Stimulated activated CD4-positive, alpha-beta T cell treated with anti-CD3 and anti-CD28 coated beads, Interleukin-2, amount 100 ng/mL, for 4 hours (primary cell): ENCODE measurements around the gene TAP1.

ENCODE experiments used
- DNase-seq: peaks from one replicate; pipeline ENCODE4 v3.0.0-alpha.2; 2020; ENCODE audit warnings: low read depth

TAP1 gene

DNA sequence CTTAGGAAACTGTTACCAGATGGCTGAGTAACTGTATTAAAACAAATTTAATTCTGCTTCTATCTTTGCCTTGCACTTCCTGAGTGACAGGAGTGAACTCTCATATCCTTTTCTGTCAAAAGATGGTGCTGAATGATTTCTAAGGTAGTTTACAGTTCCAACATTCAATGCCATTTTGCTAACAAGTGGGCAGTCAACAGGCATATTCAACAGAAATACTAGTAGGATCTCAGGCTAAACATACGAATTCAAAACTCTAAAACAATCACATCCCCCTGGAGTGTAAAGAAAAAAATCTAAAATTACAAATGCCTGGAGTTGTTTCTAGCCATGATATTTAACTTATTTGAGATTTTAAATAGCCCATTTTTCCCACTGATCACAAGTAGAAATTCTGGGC is 7.2 kb upstream of the TAP1 start:
- no peak for DNase-seq

- DNase-seq: no peak
Measured at GRCh38 chr6:32858194-32858593, 4.7 kb upstream of the TAP1 start.

GRCh38 chr6:32857156-32857891 is 3.8 kb upstream of the TAP1 start:
- no peak for DNase-seq

DNA sequence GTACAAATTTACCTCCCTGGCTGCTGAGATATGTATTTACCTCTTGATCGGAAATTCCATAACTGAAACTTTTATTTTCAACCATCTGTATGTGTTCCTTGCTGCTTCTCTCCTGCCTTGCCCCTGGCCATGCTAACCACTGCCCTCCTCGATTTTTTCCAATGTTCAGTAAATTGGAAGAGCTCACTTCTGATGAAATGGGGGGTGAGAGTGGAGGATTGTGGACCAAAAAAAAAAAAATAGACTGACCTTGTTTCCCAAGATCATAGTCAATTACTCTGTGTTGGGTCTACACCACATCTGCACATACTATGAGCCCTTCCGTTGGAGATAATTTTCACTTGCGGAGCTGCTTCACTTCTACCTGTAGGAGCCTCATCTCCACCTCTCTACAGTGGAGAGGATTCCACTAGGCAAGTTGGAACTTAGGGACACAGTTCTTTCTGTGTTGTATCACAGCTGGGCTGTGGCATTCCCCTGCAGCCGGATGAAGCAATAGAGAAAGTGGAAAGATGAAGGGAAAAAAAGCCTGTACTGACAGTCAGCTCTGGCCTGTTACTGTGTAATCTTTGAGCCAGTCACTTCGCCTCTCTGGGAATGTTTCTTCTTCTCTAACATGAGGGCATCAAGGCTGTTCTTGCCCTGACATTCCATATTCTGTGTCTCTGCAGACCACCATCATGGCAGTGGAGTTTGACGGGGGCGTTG is 2.1 kb upstream of the TAP1 start:
- no peak for DNase-seq

DNA sequence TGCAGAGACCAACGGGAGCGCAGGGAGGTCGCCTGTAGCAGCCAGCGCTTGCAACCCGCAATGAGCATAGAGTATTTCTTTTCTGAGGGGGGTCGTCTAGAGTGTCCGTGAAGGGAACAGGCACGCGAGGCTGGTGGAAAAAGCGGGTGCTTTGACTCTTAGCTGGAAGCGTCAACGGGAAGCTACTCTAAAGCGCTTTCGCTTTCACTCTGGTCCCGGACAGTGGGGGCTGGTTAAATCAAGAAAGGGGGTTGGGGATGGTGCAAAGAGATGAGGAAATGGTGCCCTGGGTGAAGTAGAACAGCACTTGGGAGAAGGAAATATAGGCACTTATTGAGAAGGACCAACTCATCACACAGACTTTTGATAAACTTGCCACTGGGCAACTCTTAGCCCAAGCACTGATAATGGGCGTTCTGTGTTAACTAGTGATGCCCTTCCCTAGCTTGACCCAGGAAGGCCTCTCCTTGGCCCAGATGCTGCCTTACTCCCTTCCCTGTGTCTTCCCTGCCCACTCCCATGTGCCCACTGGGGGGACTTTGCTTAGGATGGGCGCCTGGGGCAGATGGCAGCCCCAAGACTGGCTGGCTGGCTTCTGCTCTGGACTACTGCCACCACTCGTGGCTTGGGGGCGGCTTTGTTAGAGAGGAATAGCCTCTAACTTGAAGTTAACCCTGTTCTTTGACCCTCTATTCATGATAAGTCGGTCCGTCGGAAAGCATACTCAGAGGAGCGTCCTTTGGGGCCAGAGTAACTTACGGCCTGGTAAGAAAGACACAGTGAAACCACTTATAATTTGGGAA is 1.1 kb upstream of the TAP1 start:
- DNase-seq: peak; percentile 73

- DNase-seq: peak; percentile 41
Measured at GRCh38 chr6:32852844-32853540, 512 bp downstream of the TAP1 start.

DNA sequence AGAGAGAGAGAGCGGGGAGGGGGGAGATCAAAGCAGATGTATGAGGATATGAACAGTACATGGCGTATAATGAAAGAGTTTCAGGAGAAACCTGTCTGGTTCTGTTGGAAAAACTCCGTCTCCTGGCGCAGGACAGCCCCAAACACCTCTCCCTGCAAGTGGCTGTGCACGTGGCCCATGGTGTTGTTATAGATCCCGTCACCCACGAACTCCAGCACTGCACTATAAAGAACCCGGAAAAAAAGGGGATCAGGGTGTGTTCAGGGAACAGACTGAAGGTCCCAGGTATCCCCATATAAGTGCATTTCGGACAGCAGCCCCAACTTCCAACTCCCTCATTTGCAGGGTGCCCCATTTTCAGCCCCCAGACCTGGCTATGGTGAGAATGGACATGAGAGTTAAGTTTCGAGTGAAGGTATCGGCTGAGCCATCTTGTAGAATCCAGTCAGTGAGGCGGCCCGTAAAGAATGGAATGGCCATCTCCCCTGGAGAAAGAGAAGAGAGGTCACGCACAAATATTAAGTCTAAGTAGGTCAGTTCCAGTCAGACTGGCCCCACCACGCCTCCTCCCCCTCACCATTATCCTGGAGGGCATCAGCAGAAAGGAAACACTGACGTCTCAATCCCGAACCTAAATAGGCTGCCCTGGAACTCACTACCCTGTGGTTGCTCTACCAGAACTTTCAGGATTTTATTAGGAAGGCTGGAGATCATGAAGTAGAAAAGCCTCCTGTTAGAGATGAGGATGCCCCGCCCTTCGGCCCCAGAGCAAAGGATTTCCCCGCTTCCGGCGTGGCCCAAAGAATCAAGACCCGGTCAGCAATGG is 1.3 kb downstream of the TAP1 start:
- no peak for DNase-seq

DNA sequence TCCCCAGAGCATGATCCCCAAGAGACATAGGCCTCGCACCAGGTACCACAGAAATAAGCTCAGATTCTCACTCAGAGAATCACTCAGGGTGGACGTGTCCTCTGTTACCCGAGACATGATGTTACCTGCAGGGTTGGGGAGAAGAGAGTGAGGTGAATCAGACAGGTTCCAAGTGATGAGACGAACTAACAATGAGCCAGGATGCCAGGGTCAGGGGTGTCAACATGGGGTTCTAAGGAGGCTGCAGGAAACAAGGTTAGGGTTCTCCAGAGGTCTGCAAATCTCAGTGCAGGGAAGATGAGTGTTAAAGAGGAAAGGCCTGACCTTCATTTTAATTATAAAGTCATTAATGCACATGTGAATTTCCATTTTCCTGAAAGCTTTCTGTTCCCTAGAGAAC is 2.5 kb downstream of the TAP1 start:
- DNase-seq: no peak

GRCh38 chr6:32849126-32849525 is 4.4 kb downstream of the TAP1 start:
- DNase-seq: no peak

- DNase-seq: no peak
Measured at GRCh38 chr6:32847795-32848194, 5.7 kb downstream of the TAP1 start.

GRCh38 chr6:32847004-32847403 is 6.5 kb downstream of the TAP1 start:
- no peak for DNase-seq

GRCh38 chr6:32845384-32845884 is 8.1 kb downstream of the TAP1 start:
- DNase-seq: no peak

- DNase-seq: no peak
Measured at GRCh38 chr6:32844839-32845383, 8.6 kb downstream of the TAP1 start.

DNA sequence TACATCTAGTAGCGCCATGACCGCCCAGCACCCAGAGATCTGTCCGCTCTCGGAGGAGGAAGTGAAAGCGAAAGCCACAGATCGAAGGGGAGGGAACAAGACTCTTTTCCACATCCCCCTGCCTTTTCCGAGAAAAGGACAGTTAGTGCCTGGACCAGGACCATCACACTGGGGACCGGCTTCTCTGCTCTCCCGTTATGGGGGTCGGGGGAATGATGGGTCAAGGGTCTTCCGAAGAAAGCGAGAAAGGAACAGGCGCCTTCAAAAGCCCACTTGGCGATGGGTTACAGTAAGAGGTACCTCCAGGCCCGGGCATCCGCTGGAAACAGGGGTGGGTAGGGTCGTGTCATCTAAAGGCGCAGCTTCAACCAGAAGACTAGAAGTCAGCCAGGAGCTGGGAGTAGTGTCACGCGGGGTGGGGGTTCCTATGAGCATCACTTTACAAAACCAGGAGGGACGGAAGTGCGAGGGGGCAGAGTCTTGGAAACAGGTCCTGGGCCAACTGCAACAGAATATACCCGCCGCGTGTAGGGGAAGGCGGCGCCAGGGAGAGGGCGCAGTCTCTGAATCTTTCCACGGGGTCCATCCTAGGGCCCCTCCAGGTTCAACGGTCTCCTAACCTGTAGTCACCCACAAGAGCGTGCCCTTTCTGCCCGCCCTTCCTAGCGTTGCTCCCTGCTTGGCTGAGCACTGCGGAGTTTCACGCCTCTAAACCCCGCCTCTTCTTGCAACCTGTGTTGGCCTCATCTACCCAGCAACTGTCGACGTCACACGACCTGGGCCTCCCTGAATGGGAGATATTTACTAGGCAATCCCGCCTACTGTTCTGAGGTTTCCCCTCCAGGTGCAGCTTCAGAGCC is 9.3 kb downstream of the TAP1 start, which contains the start of gene PSMB8:
PSMB8 (minus strand) TSS at position 69 of the 860 bp plus-strand sequence; CDS start at position 18, 51 bp downstream.
- DNase-seq: peak; percentile 98

DNA sequence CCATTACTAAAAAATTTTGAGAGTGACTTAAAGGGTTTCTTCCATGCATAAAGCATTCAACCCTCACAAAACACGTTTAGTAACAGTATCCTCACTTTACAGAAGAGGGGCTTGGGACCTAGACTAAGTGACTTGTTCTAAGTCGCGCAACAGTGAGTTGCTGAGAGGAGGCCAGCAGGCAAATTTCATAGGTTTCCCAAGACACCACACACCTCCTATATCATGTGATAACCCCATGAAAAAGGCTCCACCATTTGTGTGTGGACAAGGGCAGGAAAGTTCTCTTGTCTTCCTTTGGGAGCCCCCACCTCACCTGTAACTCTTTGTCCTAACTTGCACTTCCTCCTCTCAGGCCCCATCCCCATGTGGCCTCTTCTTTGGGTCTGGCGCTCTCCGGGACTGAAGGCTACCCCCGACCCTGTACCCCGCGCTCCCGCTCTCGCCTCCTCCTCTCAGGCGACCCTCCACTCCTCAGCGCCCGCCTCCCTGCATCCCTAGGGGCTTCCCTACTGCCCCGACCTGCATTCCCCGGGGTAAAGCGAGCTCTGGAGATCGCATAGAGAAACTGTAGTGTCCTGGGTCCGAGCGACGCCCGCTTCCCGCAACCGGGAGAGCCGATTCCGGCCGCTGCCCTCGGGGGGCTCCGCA is 10.0 kb downstream of the TAP1 start:
- DNase-seq: no peak

- no peak for DNase-seq
Measured at GRCh38 chr6:32842690-32843089, 10.8 kb downstream of the TAP1 start.

GRCh38 chr6:32842021-32842650 is 11.4 kb downstream of the TAP1 start:
- DNase-seq: no peak

DNA sequence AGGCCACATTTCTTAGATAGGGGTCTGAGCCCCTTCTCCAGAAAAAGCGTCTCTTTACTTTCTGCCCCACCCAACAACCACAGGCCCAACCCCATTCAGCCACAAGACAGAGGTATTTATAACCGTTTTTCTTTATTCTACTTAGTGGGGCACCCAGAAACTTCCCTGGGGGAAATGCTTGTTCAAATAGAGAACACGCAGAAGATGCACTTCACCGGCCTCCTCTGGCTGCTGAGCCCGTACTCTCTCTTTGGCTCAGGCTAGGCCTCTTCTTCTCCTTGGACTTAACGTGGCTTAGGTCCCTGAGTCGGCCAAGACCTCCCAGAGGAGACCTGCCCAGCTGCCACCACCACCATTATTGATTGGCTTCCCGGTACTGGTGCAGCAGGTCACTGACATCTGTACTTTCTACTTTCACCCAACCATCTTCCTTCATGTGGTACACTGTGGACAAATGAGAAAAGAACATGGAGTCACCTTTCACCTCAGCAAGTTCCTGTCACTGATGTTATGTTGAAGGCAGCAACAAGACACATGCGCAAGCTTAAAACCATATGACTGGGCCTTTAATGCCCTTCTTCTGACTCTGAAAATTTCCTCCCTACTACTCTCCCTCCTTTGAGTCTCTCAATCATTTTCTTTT is 12.8 kb downstream of the TAP1 start:
- DNase-seq: no peak
